ENCODE results near the gene POLN. TPM values are rescaled to one million over a fixed set of nuclear protein-coding genes. Genes with fewer than 3 reads are reported as not detected.

POLN gene
- total RNA-seq, 4 donors from 2014 or later, result 0.70 to 6.6 (median 3.2) TPM

DNA sequence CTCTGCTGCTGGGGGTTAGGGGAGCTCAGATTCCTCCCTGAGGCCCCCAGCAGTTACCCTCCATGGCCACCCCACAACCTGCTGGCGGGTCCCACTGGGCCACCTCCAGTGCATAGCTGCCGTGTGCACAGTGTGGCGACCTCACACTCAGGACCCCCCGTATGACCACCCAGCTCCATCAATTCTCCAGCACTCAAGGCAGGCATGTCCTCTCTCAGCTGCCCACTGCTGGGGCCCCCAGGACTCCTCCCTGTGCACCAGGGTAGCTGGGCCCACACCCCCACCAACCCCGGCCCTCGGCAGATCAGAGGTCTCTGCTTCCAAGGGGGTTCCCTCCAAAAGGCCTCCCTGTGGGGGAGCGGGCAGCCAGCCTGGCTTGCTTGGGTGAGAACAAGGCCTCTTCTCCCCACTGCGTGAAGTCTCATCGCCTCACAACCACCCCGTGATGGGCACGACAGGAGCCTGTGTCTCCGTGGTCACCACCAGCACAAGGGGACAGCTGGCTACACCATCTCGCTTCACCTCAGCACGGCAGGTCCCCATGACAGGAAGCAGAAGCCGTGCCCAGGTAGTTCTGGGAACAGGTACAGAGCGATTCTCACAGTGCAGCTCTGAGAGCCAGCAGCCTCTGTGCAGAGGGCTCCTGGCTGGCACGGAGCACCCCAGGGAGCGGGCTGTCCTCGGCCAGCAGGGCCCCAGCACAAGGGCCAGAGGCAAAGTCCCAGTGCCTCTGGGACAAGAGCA, 4.6 kb upstream of the POLN start:
- no peak for TF ChIP-seq POLR2A (IDR thresholded peaks at IDR 0.05)
- TF ChIP-seq, protein P1, sequence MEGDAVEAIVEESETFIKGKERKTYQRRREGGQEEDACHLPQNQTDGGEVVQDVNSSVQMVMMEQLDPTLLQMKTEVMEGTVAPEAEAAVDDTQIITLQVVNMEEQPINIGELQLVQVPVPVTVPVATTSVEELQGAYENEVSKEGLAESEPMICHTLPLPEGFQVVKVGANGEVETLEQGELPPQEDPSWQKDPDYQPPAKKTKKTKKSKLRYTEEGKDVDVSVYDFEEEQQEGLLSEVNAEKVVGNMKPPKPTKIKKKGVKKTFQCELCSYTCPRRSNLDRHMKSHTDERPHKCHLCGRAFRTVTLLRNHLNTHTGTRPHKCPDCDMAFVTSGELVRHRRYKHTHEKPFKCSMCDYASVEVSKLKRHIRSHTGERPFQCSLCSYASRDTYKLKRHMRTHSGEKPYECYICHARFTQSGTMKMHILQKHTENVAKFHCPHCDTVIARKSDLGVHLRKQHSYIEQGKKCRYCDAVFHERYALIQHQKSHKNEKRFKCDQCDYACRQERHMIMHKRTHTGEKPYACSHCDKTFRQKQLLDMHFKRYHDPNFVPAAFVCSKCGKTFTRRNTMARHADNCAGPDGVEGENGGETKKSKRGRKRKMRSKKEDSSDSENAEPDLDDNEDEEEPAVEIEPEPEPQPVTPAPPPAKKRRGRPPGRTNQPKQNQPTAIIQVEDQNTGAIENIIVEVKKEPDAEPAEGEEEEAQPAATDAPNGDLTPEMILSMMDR (IDR thresholded peaks at IDR 0.05), result no peak
- Histone ChIP-seq H3K27ac (no peak overlapping the region), H3K36me3 (peaks cover 0 to 35% (median 0%) of the 10 kb centered on the region in 3 donors), H3K4me3 (no peak overlapping the region), H3K9me3 (no peaks in the 10 kb centered on the region), H3K27me3 (no peaks in the 10 kb centered on the region), H3K4me1 (peaks cover 0 to 30% (median 0%) of the 10 kb centered on the region in 4 donors)
- peak in 1 of 3 donors; percentile 12 for DNase-seq

GRCh38 chr4:2245787-2246275, 3.9 kb upstream of the POLN start:
- DNase-seq, result peak in 1 of 3 donors; percentile 12
- peaks cover 0 to 35% (median under 1%) of the 10 kb centered on the region in 4 donors for H3K4me1 ChIP-seq
- no peak overlapping the region for H3K27ac ChIP-seq

DNA sequence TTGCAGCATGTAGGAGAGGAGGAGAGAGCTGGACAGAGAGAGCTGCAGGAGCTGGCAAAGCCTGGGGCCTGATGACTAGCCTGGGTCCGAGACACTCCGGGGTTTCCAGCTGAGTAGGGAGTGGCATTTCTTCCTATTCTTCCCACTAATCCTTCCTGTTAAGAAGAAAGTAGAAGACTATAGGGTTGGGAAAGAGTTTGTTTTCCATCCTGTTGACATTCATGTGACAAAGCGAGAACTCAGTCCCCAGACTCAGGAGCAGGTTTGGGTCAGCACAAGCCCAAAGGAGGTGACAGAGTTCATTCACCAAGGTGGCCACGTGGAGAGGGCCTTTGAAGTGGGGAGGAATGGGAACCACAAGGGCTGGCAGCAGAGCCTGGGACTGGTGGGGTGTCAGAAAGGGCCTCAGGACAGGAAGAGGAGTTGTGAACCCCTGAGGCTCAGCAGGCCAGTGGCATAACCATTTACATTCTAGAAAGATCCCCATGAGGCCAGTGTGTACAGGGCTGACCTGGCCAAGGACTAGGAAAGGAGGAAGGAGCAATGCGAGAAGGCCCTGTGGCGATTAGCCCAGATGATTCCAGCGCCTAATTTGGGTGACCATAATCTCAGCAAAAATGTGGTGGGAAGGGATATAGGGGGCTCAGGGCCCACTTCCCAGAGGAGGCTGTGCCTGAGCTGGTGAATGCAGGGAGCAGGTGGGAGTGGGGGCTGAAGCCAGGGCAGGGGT, 3.3 kb upstream of the POLN start:
- no peaks in the 10 kb centered on the region for H3K9me3 ChIP-seq
- no peak overlapping the region for H3K27ac ChIP-seq
- peaks cover 0 to 41% (median 4%) of the 10 kb centered on the region in 4 donors for H3K4me1 ChIP-seq
- DNase-seq, result peak in 1 of 3 donors; percentile 13
- no peak overlapping the region for H3K4me3 ChIP-seq
- TF ChIP-seq, protein P1 (IDR thresholded peaks at IDR 0.05), result no peak
- peaks cover 0 to 22% (median 0%) of the 10 kb centered on the region in 3 donors for H3K36me3 ChIP-seq
- no peaks in the 10 kb centered on the region for H3K27me3 ChIP-seq

More at GRCh38 chr4:2245787-2246275, 3.9 kb upstream of the POLN start:
- H3K4me3 ChIP-seq, result no peak overlapping the region
- TF ChIP-seq POLR2A (IDR thresholded peaks at IDR 0.05), result no peak
- TF ChIP-seq, protein P1 (IDR thresholded peaks at IDR 0.05), result no peak
- H3K36me3 ChIP-seq, result peaks cover 0 to 28% (median 0%) of the 10 kb centered on the region in 3 donors
- no peaks in the 10 kb centered on the region for H3K9me3 ChIP-seq
- H3K27me3 ChIP-seq, result no peaks in the 10 kb centered on the region

DNA sequence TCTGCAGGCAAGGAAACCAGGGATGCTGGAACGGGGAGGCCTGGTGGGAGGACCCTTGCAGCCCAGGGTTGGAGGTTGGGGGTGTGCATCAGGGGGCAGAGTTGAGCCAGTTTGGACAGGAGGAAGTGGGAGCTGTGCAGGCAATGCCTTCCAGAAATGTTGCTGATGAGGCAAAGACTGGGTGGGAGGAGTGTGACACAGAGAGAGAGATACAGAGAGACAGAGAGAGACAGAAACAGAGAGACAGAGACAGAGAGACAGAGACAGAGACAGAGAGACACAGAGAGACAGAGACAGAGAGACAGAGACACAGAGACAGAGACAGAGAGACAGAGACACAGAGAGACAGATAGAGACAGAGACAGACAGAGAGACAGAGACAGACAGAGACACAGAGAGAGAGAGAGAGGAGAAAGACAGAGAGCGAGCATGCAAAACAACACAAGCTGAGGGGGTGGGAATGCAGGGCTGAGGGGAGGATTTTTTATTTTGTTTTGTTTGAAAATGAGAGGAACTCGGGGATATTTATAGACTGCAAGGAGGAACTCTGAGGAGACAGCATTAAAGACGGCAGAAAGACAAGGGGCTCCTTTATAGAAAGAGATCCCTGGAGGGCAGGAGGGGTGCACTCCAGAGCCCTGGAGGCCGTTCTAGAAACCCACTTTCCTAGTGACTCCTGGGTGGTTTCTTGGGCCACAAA, 1.9 kb upstream of the POLN start:
- DNase-seq, result peak in 2 of 3 donors; percentile 57 to 69
- no peak overlapping the region for H3K4me3 ChIP-seq
- H3K27me3 ChIP-seq, result no peaks in the 10 kb centered on the region
- peaks cover 0 to 11% (median 0%) of the 10 kb centered on the region in 3 donors for H3K36me3 ChIP-seq
- no peaks in the 10 kb centered on the region for H3K9me3 ChIP-seq
- H3K4me1 ChIP-seq, result peaks cover 0 to 55% (median 7%) of the 10 kb centered on the region in 4 donors
- no peak for TF ChIP-seq POLR2A (IDR thresholded peaks at IDR 0.05)
- TF ChIP-seq, protein P1 (IDR thresholded peaks at IDR 0.05), result peak in 1 of 6 experiments; percentile 12
- peak overlapping the region in 2 of 4 donors; percentile 1 to 25 for H3K27ac ChIP-seq

GRCh38 chr4:2241003-2241402, 918 bp downstream of the POLN start:
- Histone ChIP-seq H3K4me3 (peak overlapping the region; percentile 82 to 97 (median 90)), H3K27me3 (no peaks in the 10 kb centered on the region), H3K27ac (peak overlapping the region; percentile 79 to 87 (median 84)), H3K9me3 (no peaks in the 10 kb centered on the region), H3K36me3 (peaks cover 0 to 13% (median 0%) of the 10 kb centered on the region in 3 donors), H3K4me1 (peaks cover 0 to 67% (median 7%) of the 10 kb centered on the region in 4 donors)
- no peak for DNase-seq
- TF ChIP-seq, protein P1 (IDR thresholded peaks at IDR 0.05), result no peak
- TF ChIP-seq POLR2A (IDR thresholded peaks at IDR 0.05), result no peak
